Mesodermal cell (in vitro differentiated cells): Measurements from ENCODE around the gene CYP26A1.

ENCODE experiments used
- H3K27ac ChIP-seq: 2 replicates; pipeline ENCODE4 v1.7.0; 2013; ENCODE audit warnings: mild to moderate bottlenecking, low read depth, low read length, moderate library complexity; ENCODE audit not compliant: severe bottlenecking
- H3K36me3 ChIP-seq: 2 replicates; pipeline ENCODE4 v1.7.1; 2013; ENCODE audit warnings: mild to moderate bottlenecking, low read length, moderate library complexity; ENCODE audit not compliant: control insufficient read depth, insufficient read depth
- H3K4me1 ChIP-seq: one replicate; pipeline ENCODE4 v1.7.1; 2013; ENCODE audit warnings: mild to moderate bottlenecking, low read length; ENCODE audit not compliant: insufficient read depth, control insufficient read depth, poor library complexity, severe bottlenecking
- H3K4me3 ChIP-seq: 2 replicates; pipeline ENCODE4 v1.7.0; 2013; ENCODE audit warnings: low read length, control low read depth, mild to moderate bottlenecking; ENCODE audit not compliant: insufficient read depth, poor library complexity, severe bottlenecking; ENCODE audit errors: extremely low read depth
- H3K9me3 ChIP-seq: 2 replicates; pipeline ENCODE4 v1.7.1; 2013; ENCODE audit warnings: mild to moderate bottlenecking, low read length, moderate library complexity; ENCODE audit not compliant: control insufficient read depth
- WGBS, 2 experiments: methylation state at CpG; one replicate each; pipeline ENCODE4 v1.1.5; 2013; ENCODE audit warnings: missing lambda C conversion rate in 2 of 2; ENCODE audit not compliant: insufficient coverage in 2 of 2; 5-methylcytosine and 5-hydroxymethylcytosine counted together

The CYP26A1 gene

DNA sequence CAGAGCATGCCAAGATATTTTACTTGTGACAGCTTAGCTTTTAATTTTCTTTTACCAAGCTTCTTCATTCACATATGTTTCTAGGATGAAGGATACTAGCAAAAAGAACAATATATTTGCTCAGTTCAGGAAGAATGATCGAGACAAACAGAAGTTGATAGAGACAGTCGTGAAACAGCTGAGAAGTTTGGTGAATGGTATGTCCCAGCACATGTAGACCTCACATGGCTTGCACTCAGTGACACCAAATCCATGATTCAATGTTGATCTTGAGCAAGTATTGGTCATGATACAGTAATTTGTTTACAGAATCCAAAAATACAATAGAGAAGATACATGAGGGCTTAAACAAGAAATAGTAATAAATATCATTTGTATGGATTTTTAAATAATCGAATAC is 15.6 kb upstream of the CYP26A1 start:
- WGBS, 2 experiments: 87 to 90% methylated on average over 2 of the region's 3 CpGs
- Histone ChIP-seq H3K4me1 (peaks cover 16% of the 10 kb centered on the region), H3K4me3 (no peak overlapping the region), H3K36me3 (no peaks in the 10 kb centered on the region), H3K27ac (no peak overlapping the region), H3K9me3 (no peaks in the 10 kb centered on the region)

DNA sequence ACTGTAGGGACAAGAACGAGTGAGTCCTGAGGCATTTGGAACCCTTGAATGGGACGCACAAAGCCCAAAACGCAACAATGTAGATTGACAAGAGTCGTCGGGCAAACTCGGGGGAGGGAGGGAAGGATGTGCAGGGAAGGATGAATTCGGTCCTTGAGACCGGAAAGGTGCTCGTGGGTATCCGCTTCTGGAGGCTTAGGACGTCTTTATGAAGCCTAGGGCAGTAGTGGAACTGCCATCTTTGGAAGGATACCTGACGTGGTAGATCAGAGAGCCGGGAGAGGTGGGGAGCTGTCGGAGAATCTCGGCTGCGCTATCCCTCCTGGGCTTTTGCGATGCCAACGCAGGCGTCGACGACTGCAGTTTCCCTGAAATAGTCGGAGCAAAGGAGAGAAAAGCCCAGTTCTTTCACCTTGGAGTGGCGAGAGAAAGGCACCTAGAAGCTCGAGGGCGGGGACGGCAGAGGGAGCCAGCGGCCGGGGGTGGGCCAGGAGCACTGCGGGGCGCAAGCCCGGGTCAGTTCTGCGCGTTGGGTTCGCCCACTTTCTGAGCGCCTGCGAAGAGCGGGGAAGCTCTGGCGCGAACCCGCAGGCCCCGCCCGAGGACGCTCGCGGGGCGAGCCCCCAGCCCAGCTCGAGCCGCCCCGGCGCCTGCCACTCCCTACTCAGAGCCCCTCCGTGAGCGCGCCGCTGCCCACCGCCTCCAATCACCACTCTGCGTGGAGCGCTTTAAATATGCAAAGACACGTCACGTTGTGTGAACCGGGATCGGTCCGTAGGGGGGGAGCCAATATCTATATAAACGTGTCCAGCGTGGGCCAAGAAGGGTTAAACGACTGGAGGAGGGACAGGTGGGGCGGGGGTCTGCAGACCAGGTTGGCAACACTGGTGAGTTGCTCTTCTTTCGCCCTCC is 13.5 kb upstream of the CYP26A1 start, which contains the start of gene CYP26C1:
Gene CYP26C1, plus strand, starts transcription at position 824 of the 912 bp plus-strand sequence. CDS start 466 bp downstream, outside the sequence.
- H3K4me3 ChIP-seq: peak within 1 kb of the TSS; percentile 8
- no peaks in the 10 kb centered on the region for H3K9me3 ChIP-seq
- H3K4me1 ChIP-seq: peaks cover 19% of the 10 kb centered on the region
- no peaks in the 10 kb centered on the region for H3K36me3 ChIP-seq
- WGBS, 2 experiments: 20 to 29% methylated on average over 42 to 63 of the region's 67 CpGs
- H3K27ac ChIP-seq: no peak within 1 kb of the TSS

DNA sequence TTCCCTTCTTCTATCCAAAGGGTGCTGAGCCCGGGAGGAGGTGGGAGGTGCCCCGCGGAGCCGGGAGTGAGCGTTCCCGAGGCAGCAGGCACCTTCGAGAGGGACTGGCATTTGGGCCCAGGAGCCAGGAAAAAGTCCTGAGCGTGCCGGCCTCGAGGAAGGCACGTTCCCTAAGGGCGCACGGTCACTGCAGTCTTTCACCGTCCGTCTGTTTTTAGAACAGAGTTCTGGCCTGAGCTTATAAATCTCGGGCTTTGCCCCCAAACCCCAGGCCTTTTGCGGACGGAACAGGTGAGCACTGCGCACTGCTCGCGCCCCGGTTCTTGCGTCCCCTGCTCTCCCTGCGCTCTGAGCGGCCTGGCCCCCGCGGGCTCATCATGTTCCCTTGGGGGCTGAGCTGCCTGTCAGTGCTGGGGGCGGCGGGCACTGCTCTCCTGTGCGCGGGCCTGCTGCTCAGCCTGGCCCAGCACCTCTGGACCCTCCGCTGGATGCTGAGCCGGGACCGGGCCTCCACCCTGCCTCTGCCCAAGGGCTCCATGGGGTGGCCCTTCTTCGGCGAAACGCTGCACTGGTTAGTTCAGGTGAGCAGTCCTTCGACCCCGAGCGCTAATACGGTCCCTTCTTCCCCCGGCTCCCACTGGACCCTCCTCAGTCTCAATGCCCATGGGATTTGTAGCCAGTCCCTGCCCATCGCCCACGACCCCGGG is 12.7 kb upstream of the CYP26A1 start:
- H3K4me1 ChIP-seq: peaks cover 19% of the 10 kb centered on the region
- H3K9me3 ChIP-seq: no peaks in the 10 kb centered on the region
- no peak overlapping the region for H3K4me3 ChIP-seq
- no peaks in the 10 kb centered on the region for H3K36me3 ChIP-seq
- H3K27ac ChIP-seq: no peak overlapping the region
- 32 to 41% methylated on average over 43 to 45 of the region's 45 CpGs for WGBS, 2 experiments

DNA sequence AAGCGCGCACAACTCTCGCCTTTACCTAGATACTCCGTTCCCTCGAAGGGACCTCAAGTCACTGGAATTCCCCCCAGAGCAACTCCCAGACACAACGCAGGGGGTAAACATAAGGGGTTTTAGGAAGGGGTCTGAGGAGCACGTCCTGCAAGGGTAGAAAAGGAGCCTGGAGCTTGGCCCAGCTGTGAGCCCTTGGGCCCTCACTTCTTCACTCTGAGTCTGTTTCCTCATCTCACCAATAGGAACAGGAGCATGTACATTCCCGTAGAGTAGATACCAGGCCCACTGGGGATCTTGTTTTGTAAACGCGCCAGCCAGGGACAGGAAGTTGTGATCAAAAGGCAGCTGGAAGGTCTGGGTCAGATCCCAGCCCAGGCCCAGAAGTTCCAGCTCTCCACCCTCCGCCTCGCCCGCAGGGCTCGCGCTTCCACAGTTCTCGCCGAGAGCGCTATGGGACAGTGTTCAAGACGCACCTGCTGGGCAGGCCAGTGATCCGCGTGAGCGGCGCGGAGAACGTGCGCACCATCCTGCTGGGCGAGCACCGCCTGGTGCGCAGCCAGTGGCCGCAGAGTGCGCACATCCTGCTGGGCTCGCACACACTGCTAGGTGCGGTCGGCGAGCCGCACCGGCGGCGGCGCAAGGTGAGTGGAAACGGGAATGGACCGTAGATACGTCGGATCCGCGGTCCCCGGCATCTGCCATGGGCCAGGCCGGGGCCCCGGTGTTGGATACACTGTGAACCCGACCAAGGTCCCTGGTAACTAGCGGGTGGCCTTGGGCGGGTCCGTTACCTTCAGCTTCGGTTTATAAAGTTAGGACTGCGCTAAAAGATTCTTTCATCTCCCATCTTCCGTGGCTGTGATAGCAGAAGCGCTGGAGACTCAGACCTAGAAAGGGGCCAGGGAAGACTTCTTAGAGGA is 11.8 kb upstream of the CYP26A1 start:
- 36 to 50% methylated on average over 49 of the region's 57 CpGs for WGBS, 2 experiments
- Histone ChIP-seq H3K9me3 (no peaks in the 10 kb centered on the region), H3K27ac (no peak overlapping the region), H3K4me3 (peak overlapping the region; percentile 21), H3K4me1 (peaks cover 19% of the 10 kb centered on the region), H3K36me3 (no peaks in the 10 kb centered on the region)

DNA sequence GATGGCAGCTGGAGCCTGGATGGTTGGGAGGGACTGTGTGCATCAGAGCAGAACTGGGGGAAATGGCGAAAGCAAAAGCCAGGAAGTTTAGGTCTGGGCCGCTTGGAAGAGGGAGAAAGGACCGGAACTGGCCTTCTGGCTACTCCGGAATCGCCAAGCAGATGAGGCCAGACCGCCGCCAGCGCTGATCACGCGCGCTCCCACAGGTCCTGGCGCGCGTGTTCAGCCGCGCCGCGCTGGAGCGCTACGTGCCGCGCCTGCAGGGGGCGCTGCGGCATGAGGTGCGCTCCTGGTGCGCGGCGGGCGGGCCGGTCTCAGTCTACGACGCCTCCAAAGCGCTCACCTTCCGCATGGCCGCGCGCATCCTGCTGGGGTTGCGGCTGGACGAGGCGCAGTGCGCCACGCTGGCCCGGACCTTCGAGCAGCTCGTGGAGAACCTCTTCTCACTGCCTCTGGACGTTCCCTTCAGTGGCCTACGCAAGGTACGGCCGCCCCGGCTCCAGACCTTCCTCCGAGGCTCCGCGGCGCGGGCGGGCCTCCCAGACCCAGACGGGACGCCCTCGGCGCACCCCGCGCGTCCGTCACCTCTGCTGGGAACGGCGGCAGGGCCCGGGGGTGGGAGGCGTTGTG is 11.1 kb upstream of the CYP26A1 start:
- H3K4me3 ChIP-seq: peak overlapping the region; percentile 21
- no peaks in the 10 kb centered on the region for H3K36me3 ChIP-seq
- peaks cover 19% of the 10 kb centered on the region for H3K4me1 ChIP-seq
- 3 to 7% methylated on average over 56 to 65 of the region's 68 CpGs for WGBS, 2 experiments
- H3K27ac ChIP-seq: no peak overlapping the region
- no peaks in the 10 kb centered on the region for H3K9me3 ChIP-seq

DNA sequence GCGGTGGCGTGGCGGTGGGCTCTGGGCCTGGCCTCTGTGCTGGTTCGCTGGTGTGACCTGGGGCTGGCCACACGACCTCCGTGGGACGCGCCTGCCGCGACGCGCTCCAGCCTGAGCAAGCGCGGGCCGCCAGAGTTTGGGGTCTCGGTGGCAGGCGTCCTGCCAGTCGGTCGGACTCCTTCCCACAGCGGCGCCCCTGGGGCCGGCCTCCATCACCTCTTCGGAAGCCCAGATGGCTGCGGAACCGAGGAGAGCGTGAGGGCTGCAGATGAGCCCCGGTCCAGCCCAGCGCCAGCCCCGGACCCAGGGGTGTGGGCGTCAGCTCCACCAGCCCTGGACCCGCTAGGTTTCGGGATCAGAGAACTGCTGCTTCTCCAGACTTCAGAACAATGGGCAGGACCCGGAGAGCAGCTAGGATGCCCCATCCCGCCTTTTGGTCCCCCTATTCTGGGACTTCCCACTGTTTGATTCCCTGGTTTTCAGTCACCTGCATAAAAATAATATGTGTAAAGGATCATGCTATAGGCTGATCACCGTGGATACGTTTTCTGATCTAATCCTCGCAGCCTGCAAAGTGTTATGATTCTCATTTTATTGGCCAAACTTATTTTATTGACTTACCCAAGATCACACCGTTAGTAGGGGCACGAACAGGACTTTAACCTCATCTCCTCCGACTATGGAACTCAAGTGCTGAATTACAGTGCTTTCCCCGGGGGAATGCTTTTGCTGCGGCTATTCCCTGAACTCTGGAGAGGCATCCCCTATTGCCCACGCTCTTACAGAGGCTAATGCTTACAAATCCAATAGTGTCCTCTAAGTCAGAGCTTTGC is 10.3 kb upstream of the CYP26A1 start:
- H3K9me3 ChIP-seq: no peaks in the 10 kb centered on the region
- H3K4me1 ChIP-seq: peaks cover 22% of the 10 kb centered on the region
- H3K4me3 ChIP-seq: peak overlapping the region; percentile 16
- WGBS, 2 experiments: 13 to 24% methylated on average over 38 to 40 of the region's 43 CpGs
- H3K36me3 ChIP-seq: no peaks in the 10 kb centered on the region
- H3K27ac ChIP-seq: no peak overlapping the region

DNA sequence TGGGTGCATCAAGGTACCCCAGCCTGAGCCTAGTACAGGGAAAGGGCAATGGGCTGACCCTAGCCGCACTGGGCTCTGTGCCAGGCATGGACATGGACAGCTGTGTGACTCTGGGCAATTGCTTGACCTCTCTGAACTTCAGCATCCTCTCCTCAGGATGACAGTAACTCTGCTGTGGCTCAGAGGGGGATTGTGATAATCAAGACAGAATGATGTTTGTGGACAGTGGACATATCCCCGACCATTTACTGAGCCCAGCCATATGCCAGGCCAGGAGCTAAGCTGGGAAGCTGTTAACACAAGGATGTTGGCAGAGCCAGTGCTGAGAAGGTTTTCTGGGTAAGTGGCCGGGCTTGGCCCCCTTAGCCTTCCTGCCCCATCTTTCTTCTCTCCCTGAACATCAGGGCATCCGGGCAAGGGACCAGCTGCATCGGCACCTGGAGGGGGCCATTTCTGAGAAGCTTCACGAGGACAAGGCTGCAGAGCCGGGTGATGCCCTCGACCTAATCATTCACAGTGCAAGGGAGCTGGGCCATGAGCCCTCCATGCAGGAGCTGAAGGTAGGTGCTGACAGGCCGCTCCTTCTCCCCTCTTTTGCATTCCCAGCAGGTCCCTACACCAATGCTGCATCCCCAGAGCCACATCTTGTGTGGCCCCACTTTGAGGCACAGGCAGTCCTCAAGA is 9.6 kb upstream of the CYP26A1 start:
- no peak overlapping the region for H3K27ac ChIP-seq
- no peaks in the 10 kb centered on the region for H3K36me3 ChIP-seq
- H3K9me3 ChIP-seq: no peaks in the 10 kb centered on the region
- no peak overlapping the region for H3K4me3 ChIP-seq
- WGBS, 2 experiments: 73 to 82% methylated on average over 8 to 9 of the region's 9 CpGs
- H3K4me1 ChIP-seq: peaks cover 25% of the 10 kb centered on the region

DNA sequence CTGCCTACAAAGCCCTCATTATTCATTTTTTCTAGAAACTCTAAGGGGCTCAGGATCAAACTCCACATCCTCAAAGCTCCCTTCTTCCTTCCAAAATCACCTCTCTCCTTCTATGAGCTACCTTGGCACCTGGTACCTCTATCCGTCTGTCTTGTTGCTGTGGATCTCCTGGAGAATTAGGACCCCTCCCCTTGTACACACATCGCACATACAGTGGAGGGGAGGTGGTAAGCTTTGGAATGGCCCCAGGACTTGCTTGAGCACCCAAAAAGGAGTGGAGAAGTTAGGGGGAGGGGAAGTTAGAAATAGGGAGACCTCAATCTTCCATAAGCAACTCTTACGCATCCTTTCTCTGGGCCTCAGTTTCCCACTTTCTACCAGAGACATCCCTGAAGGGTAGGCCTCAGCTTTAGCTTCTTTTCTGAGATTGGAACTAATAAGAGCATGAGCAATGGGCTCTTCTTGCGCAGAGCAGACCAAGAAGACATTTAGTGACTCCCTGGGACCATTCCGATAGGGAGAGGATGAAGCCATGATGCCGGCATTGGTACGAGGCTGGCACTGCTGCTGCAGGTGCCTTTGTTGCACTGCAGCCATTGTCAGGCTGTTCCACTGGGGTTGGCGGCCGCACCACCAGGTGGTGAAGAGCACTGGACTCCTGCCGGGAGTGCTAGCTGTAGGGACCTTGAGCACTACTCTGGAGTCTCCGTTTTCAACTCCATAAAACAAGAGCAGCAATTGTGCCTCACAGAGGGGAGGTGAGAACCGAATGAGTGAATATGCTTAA is 8.6 kb upstream of the CYP26A1 start:
- Histone ChIP-seq H3K27ac (no peak overlapping the region), H3K4me3 (no peak overlapping the region), H3K4me1 (peaks cover 25% of the 10 kb centered on the region), H3K36me3 (no peaks in the 10 kb centered on the region), H3K9me3 (no peaks in the 10 kb centered on the region)
- 48 to 50% methylated on average over 8 of the region's 12 CpGs for WGBS, 2 experiments
